T-helper 9 cell (primary cell): ENCODE measurements around the gene EXOC6B.

Source experiments
- DNase-seq: peaks from one replicate; pipeline ENCODE4 v3.0.0-alpha.2; 2020

Gene EXOC6B

GRCh38 chr2:72338076-72338475 is 487.8 kb downstream of the EXOC6B start:
- no peak for DNase-seq

DNA sequence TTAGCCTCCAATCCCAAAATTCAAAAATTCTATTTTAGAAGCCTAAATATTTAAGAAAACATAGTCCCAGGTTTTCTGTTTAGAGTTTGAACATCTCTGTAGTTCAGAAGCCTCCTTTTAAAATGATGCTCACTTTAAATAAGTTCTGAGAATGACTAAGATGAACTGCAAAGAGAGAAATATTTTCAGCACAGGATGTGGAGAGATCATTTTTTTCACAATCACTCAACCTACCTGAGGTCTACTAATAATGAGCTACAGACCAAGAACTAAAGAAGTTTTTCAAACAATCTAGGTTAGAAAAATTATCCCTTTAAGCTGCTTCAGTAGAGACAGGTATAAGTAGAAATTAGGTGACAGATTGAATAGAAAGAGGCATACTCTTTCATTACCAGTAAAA is 493.1 kb downstream of the EXOC6B start:
- DNase-seq: no peak

DNA sequence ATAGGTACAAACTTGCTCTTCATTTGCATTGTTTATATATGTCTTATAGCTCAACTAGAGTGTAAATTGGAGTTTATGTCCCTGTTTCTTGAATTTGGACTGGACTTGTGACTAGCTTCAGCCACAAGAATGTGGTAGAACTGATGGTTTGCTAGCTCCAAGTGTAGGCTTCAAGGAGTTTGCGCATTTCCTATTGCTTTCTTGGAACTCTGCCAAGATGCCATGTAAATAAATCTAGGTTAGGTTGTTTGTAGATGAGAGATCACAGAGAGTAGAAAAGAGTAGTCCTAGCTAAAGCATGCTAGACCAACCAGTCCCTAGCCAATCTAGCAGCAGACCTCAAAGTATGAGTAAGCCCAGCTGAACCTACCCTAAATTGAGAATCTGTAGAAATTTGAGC is 495.2 kb downstream of the EXOC6B start:
- no peak for DNase-seq

GRCh38 chr2:72326759-72327158 is 499.1 kb downstream of the EXOC6B start:
- no peak for DNase-seq

- DNase-seq: no peak
Measured at GRCh38 chr2:72325592-72326422, 500.0 kb downstream of the EXOC6B start.

GRCh38 chr2:72316774-72317173 is 509.1 kb downstream of the EXOC6B start:
- no peak for DNase-seq

- DNase-seq: no peak
Measured at GRCh38 chr2:72300147-72300684, 525.6 kb downstream of the EXOC6B start.

DNA sequence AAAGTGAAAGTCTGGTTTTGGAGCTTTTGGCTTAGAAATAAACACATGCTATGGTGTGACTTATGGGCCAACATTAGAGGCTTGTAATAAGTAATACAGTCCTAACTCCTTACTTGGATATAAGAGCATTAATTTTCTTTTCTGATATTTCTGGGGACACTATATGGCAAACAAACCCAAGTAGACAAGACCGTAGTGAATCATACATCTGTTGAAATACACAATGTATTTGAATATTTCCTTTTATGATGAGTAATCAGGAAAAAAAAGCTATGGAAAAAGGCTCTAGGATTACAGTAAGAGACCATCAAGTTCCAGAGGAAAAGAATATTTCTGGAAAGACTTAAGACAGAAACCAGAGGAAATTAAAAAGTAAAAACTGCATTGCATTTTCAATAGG is 532.2 kb downstream of the EXOC6B start:
- no peak for DNase-seq

DNA sequence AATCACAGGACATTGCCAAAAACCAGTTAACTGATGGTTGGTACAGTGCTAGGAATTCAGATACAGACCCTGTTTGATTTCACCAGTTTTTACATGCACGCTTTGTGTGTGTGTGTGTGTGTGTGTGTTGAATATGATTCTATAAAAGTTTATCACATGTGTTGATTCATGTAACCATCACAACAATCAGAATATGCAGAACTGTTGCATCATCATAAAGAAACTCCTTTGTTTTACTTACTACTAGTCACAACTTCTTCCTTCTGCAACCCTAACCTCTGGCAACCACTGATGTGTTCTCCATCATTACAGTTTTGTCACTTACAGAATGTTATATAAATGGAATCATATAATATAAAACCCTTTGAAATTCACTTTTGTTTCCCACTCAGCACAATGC is 533.4 kb downstream of the EXOC6B start:
- DNase-seq: no peak

DNA sequence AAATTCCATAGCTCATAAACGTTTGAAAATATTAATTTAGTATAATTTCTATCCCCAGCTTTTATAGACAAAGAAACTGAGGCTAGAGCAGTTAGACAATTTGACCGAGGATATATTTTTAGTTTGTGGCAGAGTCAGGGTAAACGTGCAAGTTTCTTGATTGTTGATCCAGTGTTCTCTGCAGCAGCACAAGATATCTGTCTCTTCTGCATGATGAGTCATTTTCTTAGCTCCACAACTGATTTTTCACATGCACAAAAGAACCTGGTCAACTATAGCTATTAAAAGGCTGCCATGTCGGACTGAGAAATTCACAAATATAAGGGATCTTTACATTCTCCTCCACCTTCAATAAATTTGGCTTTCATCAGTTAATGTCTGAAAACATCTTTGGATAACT is 534.8 kb downstream of the EXOC6B start:
- DNase-seq: no peak

- DNase-seq: no peak
Measured at GRCh38 chr2:72289736-72290135, 536.1 kb downstream of the EXOC6B start.

DNA sequence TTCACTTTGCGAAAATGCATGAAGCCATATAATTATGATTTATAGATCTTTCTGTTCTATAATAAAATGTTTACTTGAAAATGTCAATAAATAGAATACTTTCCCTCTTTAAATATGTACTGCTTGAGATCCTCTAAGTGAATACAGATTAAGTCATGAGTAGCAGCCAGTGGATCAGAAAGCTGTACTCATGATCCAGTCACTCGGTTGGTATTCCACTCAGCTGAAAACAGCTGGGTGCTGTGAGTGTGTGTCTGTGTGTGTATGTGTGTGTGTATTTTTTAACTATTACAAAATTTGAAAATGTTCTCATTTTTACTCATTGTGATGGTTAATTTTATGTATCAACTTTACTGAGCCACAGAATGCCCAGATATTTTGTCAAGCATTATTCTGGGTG is 536.5 kb downstream of the EXOC6B start:
- DNase-seq: no peak

DNA sequence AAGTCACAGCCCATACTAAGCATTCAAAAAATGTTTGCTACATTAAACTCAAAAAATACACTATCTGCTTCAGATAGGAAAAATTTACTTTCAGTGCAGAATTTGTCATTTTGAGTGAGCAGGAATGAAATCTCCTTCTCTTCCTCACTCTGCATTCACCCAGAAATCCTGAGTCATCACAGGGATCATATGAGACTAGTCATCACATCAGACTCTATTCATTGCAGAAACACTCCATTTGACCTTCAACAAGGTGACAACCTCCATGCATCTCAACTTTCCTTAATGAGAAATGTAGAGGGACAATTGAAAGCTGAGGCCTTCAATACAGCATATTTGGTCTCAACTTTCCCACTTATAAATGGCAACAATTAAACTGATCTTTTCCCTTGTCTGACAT is 547.8 kb downstream of the EXOC6B start:
- DNase-seq: no peak

DNA sequence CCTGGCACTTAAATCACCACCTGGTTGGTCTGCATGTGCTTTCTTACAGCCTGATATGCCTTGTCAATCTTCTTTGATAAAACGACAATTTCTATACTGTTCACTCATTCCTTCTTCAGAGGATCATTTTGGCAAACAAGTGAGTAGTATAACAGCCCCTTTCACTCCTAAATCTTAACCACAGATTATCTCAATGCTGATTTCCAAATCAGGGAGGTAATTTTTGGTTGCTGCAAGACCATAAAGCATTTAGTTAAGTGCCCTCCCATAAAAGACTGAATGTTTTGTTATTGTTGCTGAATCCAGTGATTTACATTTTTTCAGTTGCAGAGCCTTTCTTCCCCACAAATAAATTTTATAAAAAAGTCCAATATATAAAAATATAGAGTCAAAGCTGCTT is 549.0 kb downstream of the EXOC6B start:
- no peak for DNase-seq

DNA sequence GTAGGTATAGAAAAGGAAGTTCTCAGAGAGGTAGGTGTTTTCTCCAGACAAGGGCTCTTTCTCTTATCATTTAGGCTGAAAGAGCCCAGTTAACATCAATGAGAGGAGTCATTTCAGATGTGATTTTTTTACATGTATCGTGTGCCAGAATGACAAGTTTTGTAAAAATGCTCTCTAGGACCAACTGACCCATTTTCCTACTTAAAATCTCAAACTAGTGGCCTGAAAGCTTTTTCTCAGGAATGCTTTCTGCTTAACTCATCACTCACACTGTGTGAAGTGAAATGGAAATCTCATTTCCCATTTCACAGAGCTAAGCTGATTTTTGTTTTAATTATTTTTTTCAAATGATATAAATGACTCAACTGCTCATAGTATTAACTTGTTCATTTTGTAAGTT is 549.5 kb downstream of the EXOC6B start:
- no peak for DNase-seq

GRCh38 chr2:72275084-72275483 is 550.7 kb downstream of the EXOC6B start:
- DNase-seq: no peak

DNA sequence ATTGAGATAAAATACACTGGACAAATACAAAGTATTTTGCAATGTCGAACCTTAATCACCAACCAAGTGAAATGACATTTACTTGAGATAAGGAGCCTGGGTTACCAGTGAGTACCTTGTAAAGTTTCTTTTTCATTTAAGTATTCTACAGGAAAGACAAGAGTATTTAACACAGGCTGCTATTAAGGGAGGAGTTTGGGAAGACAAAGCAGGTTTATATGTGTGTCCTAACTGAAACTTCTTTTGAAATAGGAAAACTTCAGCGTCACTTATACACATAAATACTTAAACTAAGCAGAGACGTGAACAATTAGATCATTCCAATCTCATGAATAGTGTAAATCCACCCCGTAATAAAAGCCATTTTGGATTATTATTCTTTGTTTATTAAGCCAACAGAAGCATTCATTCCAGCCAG is 551.4 kb downstream of the EXOC6B start:
- no peak for DNase-seq

DNA sequence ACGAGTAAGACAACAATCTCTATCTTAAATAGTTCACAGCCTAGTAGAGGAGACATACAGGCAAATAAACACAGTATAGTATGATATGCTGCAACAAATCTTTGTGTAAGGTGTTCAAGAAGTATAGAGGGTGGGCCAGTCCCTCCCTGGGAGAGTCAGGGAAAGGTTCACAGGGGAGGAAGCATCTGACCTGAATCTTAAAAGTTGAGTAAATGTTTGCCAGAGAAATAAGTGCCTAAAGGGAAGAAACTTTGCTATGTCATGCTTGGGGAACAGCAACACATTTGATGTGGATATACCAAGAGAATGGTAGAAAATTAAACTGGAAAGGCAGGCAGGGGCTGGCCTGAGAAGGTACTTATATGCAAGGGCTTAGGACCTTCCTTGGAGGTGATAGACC is 552.4 kb downstream of the EXOC6B start:
- DNase-seq: no peak

DNA sequence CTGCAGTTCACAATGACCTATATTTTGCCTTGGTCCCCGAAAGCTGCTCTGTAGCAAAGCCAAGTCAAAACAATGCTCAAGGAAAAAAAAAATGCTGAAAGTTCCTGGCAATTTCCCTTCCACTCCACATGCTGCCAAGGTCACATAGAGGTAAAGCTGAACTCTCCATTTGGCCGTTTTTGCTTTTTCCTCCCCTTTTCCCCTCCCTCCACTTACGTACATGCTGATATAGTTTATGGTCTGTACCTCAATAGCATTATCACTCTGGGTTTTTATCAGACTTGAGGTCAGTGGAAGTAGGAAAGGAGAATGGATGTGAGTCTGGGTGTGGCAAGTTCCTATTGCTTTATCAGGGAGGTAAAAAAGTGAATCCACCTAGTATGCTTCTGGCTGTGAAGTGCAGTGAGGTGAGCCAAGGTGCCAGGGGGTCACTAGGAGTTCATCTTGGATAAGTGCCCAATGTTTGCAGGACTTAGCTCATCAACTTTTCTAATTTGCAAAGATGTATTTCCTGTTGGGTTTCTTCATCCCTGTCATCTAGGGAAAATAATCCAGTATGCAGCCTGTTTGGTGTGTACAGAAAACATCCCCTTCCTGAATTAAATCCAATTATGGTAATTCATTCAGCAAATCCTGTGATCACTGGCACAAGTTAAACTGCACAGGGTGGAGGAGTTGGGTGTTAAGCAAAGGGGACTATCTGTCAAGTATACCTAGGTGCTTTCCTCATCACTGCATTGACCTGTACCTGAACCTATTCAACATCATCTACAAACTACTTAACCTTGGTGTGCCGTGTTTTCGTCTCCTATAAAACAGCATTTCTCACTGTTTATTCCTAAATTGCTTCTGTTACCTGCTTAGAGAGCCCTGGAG is 553.8 kb downstream of the EXOC6B start:
- no peak for DNase-seq

GRCh38 chr2:72271276-72271614 is 554.6 kb downstream of the EXOC6B start:
- DNase-seq: no peak

DNA sequence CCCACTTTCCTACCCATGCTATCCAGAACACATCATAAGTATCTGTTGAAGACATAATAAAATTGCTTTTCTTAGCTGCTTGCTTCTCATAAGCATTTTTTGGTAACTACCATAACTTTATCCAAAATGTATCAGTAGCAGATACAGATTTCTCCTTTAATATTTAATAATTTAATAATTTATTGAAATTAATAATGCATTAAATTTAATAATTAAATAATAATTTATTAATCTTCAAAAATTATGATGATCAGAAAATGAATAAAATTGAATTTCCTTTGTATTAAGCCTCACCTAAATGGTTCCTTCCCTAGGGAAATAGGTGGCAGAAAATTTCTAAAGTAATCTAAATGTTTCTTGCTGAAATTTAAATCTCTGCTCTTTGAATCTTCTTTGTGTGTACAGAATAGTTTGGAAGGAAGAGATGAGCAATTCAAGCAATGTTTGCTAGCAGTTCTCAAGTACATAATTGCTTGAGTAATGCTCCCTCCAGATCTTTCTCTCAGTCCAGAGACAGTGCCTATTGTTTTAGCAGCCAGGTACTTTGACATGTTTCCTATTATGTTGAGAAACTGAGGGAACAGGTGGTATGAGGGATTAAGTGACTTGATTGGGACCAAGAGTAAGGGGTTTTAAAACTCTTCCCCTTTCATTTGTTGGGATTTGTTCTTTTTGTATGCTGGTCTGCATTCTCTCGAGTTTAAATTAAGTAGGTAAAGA is 555.1 kb downstream of the EXOC6B start:
- DNase-seq: no peak

DNA sequence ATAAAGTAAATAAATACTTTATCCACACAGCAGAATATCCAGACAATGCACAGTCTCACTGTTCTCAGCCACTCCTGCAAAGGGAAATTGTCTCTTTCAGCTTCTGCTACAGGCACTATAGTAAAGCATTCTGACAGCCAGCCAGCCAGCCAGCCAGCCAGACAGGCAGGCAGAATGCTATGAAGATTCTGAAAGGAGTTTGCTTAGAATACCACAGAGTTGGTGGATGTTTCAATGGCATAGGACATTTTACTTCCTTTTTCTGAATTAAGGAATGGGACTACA is 562.1 kb downstream of the EXOC6B start:
- no peak for DNase-seq

GRCh38 chr2:72263043-72263775 is 562.6 kb downstream of the EXOC6B start:
- DNase-seq: no peak
